Measurements from ENCODE around the gene FAM161A.
"Not testable (repeated sequence)": the region's sequence is repeated elsewhere in the genome, so short reads cannot be mapped to it uniquely, and the experiment has no call there.

- TF ChIP-seq SUZ12, ELF4, FOXA1, ZNF384 (IDR thresholded peaks at IDR 0.05): not testable (repeated sequence)
Observed at GRCh38 chr2:61797446-61797845, 56.4 kb downstream of the FAM161A start.
